ENCODE measurements around the gene ZNF331.

The ZNF331 gene

DNA sequence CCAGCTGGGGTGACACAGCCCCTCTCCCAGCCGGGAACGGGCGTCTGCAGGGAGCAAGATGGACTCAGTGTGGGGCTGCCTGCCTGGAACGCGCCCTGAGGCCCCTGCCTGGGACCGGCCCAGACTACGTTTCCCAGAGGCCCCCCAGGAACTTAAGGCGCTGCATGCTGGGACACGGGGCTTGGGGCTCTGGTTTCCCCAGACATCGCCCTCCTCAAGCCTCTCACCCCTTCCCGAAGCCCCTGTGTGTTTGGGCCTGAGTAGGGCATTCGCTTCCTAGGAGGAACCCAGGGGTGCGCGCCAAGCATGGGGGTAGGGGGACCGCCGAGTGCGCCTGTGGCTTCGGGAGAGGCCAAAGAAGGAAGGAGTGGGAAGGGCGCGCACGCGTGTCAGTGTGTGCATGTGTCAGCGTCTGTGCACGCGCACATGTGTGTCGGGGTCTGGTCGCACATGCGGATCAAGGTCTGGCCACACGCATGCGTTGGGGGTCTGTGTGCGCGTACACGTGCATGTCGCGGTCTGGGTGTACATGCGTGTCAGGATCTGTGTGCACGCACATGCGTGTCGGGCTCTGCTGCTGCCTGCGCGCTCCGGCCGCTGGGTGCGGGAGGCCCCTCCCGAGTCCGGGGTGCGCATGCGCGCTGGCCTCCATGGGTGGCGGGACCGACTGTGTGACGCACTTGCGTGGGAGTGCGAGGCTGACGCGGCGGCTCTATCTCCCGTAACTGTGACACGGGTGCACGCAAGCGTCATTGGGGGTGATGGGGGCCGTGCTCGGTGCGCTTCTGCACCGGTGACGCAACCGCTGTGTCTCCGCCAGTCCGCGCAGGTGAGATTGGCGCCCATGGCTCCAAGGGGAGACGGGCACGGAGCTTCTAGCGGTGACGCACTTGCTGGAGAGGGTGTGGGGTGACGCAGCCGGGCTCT lies 16.2 kb downstream of the ZNF331 start:
- DNase-seq (ENCODE audit: low spot score): peak; percentile 83
- TF ChIP-seq, protein P1, sequence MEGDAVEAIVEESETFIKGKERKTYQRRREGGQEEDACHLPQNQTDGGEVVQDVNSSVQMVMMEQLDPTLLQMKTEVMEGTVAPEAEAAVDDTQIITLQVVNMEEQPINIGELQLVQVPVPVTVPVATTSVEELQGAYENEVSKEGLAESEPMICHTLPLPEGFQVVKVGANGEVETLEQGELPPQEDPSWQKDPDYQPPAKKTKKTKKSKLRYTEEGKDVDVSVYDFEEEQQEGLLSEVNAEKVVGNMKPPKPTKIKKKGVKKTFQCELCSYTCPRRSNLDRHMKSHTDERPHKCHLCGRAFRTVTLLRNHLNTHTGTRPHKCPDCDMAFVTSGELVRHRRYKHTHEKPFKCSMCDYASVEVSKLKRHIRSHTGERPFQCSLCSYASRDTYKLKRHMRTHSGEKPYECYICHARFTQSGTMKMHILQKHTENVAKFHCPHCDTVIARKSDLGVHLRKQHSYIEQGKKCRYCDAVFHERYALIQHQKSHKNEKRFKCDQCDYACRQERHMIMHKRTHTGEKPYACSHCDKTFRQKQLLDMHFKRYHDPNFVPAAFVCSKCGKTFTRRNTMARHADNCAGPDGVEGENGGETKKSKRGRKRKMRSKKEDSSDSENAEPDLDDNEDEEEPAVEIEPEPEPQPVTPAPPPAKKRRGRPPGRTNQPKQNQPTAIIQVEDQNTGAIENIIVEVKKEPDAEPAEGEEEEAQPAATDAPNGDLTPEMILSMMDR (IDR thresholded peaks at IDR 0.05; ENCODE audit: extremely low read depth, missing control alignments): no peak

DNA sequence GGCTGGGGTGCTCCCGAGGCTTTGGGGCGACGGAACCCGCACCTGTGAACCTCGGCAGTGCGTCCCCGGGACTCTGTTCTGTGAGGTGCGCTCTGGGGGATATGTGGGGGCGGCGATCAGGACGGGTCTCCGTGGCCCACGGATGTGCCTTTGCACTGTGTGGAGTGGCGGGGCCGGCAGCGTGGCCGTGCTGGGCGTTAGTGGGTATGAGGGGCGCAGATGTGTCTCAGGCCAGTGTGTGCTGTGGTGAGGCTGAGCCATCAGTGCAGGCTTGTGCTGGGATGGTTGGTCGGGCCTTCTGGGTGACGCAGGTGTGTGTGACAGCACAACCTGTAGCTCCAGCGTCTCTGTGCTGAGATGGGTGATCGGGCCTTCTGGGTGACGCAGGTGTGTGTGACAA lies 16.9 kb downstream of the ZNF331 start:
- DNase-seq (ENCODE audit: low spot score): no peak
- TF ChIP-seq, protein P1 (IDR thresholded peaks at IDR 0.05; ENCODE audit: extremely low read depth, missing control alignments): no peak

DNA sequence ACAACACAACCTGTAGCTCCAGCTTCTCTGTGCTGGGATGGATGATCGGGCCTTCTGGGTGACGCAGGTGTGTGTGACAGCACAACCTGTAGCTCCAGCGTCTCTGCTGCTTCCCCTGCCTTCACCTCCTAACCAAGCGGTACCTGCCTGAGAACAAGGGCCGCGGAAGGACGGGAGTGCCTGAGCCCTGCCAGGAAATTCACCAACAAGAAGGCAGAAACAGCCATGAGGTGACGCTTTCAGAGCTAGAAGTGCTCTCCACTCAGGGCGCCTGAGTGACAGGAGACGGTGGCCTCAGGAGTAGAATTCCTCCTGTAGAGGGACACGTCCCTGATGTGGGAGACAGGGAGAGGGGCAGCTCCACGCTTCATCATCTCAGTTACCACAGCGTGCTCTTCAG lies 17.4 kb downstream of the ZNF331 start:
- DNase-seq (ENCODE audit: low spot score): no peak
- TF ChIP-seq, protein P1 (IDR thresholded peaks at IDR 0.05; ENCODE audit: extremely low read depth, missing control alignments): no peak

DNA sequence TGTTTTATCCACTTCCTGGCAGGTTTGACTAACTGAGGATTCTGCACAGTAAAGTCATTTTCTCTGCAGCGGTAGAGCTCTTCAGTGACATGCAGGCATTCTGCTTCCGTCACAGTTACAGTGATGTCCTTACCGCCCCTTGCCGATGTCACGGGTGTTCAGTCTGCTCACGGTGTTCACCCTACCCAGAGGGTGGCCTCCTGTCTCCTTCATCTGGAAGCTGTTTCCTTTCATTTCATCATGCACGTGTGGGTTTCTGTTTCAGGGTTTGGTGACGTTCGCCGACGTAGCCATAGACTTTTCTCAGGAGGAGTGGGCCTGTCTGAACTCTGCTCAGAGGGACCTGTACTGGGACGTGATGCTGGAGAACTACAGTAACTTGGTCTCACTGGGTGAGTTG lies 33.4 kb downstream of the ZNF331 start:
- TF ChIP-seq, protein P1 (IDR thresholded peaks at IDR 0.05; ENCODE audit: extremely low read depth, missing control alignments): no peak
- no peak for DNase-seq (ENCODE audit: low spot score)

DNA sequence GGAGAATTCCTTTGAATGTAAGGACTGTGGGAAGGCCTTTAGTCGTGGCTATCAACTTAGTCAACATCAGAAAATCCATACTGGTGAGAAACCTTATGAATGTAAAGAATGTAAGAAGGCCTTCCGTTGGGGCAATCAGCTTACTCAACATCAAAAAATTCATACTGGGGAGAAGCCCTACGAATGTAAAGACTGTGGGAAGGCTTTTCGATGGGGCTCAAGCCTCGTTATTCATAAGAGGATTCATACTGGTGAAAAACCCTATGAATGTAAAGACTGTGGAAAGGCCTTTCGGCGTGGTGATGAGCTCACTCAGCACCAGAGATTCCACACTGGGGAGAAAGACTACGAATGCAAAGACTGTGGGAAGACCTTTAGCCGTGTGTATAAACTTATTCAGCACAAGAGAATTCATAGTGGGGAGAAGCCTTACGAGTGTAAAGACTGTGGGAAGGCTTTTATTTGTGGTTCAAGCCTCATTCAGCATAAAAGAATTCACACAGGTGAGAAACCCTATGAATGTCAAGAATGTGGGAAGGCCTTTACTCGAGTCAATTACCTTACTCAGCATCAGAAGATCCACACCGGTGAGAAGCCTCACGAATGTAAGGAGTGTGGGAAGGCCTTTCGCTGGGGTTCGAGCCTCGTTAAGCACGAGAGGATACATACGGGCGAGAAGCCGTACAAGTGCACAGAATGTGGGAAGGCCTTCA lies 39.2 kb downstream of the ZNF331 start:
- TF ChIP-seq, protein P1 (IDR thresholded peaks at IDR 0.05; ENCODE audit: extremely low read depth, missing control alignments): no peak
- no peak for DNase-seq (ENCODE audit: low spot score)

DNA sequence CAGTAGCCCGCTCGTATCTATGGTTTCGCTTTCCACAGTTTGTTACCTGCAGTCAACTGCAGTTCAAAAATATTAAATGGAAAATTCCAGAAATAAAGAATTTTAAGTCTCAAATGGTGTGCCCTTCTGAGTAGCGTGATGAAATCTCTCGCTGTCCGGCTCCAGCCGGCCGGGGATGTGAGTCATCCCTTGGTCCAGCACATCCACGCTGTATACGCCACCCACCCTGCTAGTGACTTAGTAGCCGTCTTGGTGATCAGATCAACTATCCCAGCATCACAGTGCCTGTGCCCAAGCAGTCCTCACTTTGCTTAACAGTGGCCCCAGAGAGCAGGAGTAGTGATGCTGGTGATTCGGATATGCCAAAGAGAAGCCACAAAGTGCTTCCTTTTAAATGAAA lies 40.0 kb downstream of the ZNF331 start:
- no peak for DNase-seq (ENCODE audit: low spot score)
- TF ChIP-seq, protein P1 (IDR thresholded peaks at IDR 0.05; ENCODE audit: extremely low read depth, missing control alignments): no peak

DNA sequence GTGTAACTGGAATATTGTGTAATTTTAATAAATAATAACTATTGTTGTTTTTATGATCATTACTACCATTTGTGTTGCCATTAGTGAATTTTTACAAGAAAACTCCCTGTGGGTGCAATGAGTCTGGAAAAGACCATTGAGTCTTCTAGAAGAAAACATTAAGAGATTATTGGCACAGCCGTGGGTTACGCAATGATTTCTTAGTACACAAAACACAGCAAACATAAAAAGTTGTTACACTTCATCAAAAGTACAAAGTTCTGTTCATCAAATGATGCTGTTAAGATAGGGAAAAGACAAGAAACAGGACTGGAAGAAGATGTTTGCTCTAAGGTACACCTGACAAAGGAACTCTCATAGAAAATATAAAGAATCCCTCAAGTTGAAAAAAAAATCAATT lies 41.6 kb downstream of the ZNF331 start:
- TF ChIP-seq, protein P1 (IDR thresholded peaks at IDR 0.05; ENCODE audit: extremely low read depth, missing control alignments): no peak

More for the DNA sequence above, 41.6 kb downstream of the ZNF331 start:
- DNase-seq (ENCODE audit: low spot score): no peak

Data from GM20000 (cell line).